ENCODE data around the gene N4BP2L2. TPM values are rescaled to one million over a fixed set of nuclear protein-coding genes. Genes with fewer than 3 reads are reported as not detected.

N4BP2L2 gene
- total RNA-seq, 1 experiment from 2014 or later, result 61.4 TPM

DNA sequence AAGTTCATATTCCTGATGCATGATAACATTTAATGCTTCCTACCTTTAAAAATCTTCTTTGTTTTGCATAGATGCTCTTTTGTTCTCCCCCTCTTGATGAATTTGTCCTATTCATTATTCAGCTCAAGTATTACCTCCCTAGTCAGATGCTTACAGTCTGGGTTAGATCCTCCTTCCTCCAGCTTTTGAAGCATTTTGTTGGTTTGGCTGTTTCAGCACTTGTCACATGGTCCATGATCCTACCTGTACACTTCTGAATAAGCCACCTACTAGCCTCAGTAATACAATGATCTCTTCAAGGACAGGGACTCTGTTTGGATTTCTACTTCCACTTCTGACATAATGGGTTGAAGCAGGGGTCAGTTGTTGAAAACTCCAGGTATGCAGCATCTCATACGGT lies 148.1 kb downstream of the N4BP2L2 start:
- Histone ChIP-seq H3K9ac (ENCODE audit: extremely low read depth, insufficient read length, low read length) (no peak overlapping the region), H4K20me1 (ENCODE audit: control insufficient read depth, insufficient read depth, insufficient read length) (no peaks in the 10 kb centered on the region), H4K8ac (replicated peaks; ENCODE audit: insufficient read length, low read depth, low read length) (no peak overlapping the region), H3K27me3 (ENCODE audit: insufficient read depth, low read length) (no peaks in the 10 kb centered on the region), H3K4me2 (ENCODE audit: insufficient read depth, insufficient read length, low read length) (no peak overlapping the region), H2BK20ac (ENCODE audit: low read depth, low read length, poor library complexity, severe bottlenecking) (no peak overlapping the region), H4K91ac (ENCODE audit: insufficient read length, low read depth, low read length) (no peak overlapping the region), H3K23me2 (ENCODE audit: insufficient read length, low read depth, low read length, poor library complexity, severe bottlenecking) (no peaks in the 10 kb centered on the region), H2BK120ac (ENCODE audit: low read depth, low read length, poor library complexity, severe bottlenecking) (no peak overlapping the region), H3K79me1 (ENCODE audit: insufficient read depth, low read depth, low read length, poor library complexity, severe bottlenecking) (no peaks in the 10 kb centered on the region), H2BK5ac (ENCODE audit: insufficient read length, low read length) (no peak overlapping the region), H3K4ac (ENCODE audit: low read depth, low read length) (no peak overlapping the region), H3K9me3 (ENCODE audit: control insufficient read depth, low read depth, low read length) (no peaks in the 10 kb centered on the region), H3K18ac (ENCODE audit: insufficient read length, low read depth, low read length) (no peak overlapping the region), H3T11ph (ENCODE audit: low read length) (no peak overlapping the region), H2AFZ (ENCODE audit: low read length) (no peak overlapping the region), H3K14ac (ENCODE audit: insufficient read depth, low read length) (no peak overlapping the region), H2BK12ac (ENCODE audit: insufficient read length, low read depth, low read length) (no peak overlapping the region), H3K23ac (ENCODE audit: insufficient read length, low read depth, low read length) (no peak overlapping the region), H3K56ac (ENCODE audit: insufficient read length, low read depth, low read length) (no peak overlapping the region), H2AK5ac (ENCODE audit: insufficient read length, low read length) (no peak overlapping the region), H3K79me2 (ENCODE audit: insufficient read depth, low read length) (no peaks in the 10 kb centered on the region), H3K27ac (ENCODE audit: insufficient read length, low read depth, low read length) (no peak overlapping the region), H4K5ac (ENCODE audit: insufficient read length, low read depth, low read length) (no peak overlapping the region), H2BK15ac (ENCODE audit: low read depth, low read length) (no peak overlapping the region), H3K4me1 (ENCODE audit: insufficient read depth, low read length) (peaks cover 2% of the 10 kb centered on the region; the same call in 1 of the 2 replicates)
- TF ChIP-seq, protein P1, sequence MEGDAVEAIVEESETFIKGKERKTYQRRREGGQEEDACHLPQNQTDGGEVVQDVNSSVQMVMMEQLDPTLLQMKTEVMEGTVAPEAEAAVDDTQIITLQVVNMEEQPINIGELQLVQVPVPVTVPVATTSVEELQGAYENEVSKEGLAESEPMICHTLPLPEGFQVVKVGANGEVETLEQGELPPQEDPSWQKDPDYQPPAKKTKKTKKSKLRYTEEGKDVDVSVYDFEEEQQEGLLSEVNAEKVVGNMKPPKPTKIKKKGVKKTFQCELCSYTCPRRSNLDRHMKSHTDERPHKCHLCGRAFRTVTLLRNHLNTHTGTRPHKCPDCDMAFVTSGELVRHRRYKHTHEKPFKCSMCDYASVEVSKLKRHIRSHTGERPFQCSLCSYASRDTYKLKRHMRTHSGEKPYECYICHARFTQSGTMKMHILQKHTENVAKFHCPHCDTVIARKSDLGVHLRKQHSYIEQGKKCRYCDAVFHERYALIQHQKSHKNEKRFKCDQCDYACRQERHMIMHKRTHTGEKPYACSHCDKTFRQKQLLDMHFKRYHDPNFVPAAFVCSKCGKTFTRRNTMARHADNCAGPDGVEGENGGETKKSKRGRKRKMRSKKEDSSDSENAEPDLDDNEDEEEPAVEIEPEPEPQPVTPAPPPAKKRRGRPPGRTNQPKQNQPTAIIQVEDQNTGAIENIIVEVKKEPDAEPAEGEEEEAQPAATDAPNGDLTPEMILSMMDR (conservative IDR thresholded peaks at IDR 0.05), result no peak
- no peaks in the 10 kb centered on the region for H3K27me3 Mint-ChIP-seq (ENCODE audit: low read depth)
- H3K27ac Mint-ChIP-seq, result no peak overlapping the region
- H3K9me3 Mint-ChIP-seq, result no peaks in the 10 kb centered on the region
- no CpG with 5 or more reads among the region's 1 CpG for whole genome bisulfite sequencing (ENCODE audit: extremely low coverage, insufficient read length, low lambda C conversion rate)
- no peak overlapping the region for H3K4me3 Mint-ChIP-seq
- peaks cover 3 to 11% (median 7%) of the 10 kb centered on the region in 3 experiments; a peak in 6 of 7 replicates for H3K36me3 Mint-ChIP-seq (ENCODE audit: insufficient read depth in 1 of 3, low read depth in 3 of 3)
- peaks cover 11 to 15% of the 10 kb centered on the region in 2 experiments for H3K4me1 Mint-ChIP-seq
- DNase-seq, result no peak
